ENCODE data around the gene TMEM81. TPM values are rescaled to one million over a fixed set of nuclear protein-coding genes. Genes with fewer than 3 reads are reported as not detected.

TMEM81 gene
- polyA plus RNA-seq, 1 donor (not counting 4 experiments of a cell fraction or from before 2014, with no cell fraction given), result 1.4 TPM

- no peaks in the 10 kb centered on the region for H3K79me2 ChIP-seq (ENCODE audit: control insufficient read depth, insufficient read depth, low read length)
- peaks cover 26 to 41% of the 10 kb centered on the region in 2 experiments for H3K36me3 ChIP-seq (ENCODE audit: control insufficient read depth in 2 of 2, extremely low read depth in 1 of 2, insufficient read depth in 2 of 2, low read length in 2 of 2)
- no peaks in the 10 kb centered on the region for H3K9me1 ChIP-seq (ENCODE audit: control insufficient read depth, extremely low read depth, insufficient read depth, low read length)
- H3K4me3 ChIP-seq (ENCODE audit: control insufficient read depth in 2 of 3, extremely low read depth in 1 of 3, insufficient read depth in 2 of 3, low read depth in 1 of 3, low read length in 3 of 3), result no peak overlapping the region
- FAIRE-seq (no peak), DNase-seq (ENCODE audit: low read depth, low spot score) (no peak)
- H3K9me3 ChIP-seq (ENCODE audit: control insufficient read depth, low read depth, low read length), result no peaks in the 10 kb centered on the region
- H3K27me3 ChIP-seq (ENCODE audit: control insufficient read depth, extremely low read depth, insufficient read depth, low read length), result no peaks in the 10 kb centered on the region
- no peaks in the 10 kb centered on the region for H4K20me1 ChIP-seq (ENCODE audit: control insufficient read depth, extremely low read depth, insufficient read depth, low read length)
- TF ChIP-seq CTCF (optimal IDR thresholded peaks at IDR 0.05 in 1 of 3, IDR thresholded peaks at IDR 0.05 in 1 of 3, conservative IDR thresholded peaks at IDR 0.05 in 1 of 3; ENCODE audit: extremely low read depth in 1 of 3, insufficient read depth in 2 of 3, low read length in 3 of 3) (no peak), EZH2 (IDR thresholded peaks at IDR 0.05; ENCODE audit: low read length) (no peak)
- no peak overlapping the region for H3K4me2 ChIP-seq (ENCODE audit: control insufficient read depth, extremely low read depth, insufficient read depth, low read depth, low read length)
- dilution Hi-C loops (cut with MboI; ENCODE audit: extremely low pct_ligation_motif_present, low sequenced_read_pairs), result no loop called here
- H3K9ac ChIP-seq (ENCODE audit: control insufficient read depth, extremely low read depth, insufficient read depth, low read length), result no peak overlapping the region
- no peak overlapping the region for H3K27ac ChIP-seq (ENCODE audit: control insufficient read depth, insufficient read depth, low read length)
- H2AFZ ChIP-seq (ENCODE audit: control insufficient read depth, low read length), result no peak overlapping the region
- H3K4me1 ChIP-seq (ENCODE audit: control insufficient read depth, extremely low read depth, insufficient read depth, low read length), result no peaks in the 10 kb centered on the region
These were observed 11.2 kb upstream of the TMEM81 start for GRCh38 chr1:205095422-205095821.

- H3K9ac ChIP-seq (ENCODE audit: control insufficient read depth, extremely low read depth, insufficient read depth, low read length), result no peak overlapping the region
- DNase-seq (ENCODE audit: low read depth, low spot score) (no peak), FAIRE-seq (no peak)
- no peaks in the 10 kb centered on the region for H4K20me1 ChIP-seq (ENCODE audit: control insufficient read depth, extremely low read depth, insufficient read depth, low read length)
- H3K36me3 ChIP-seq (ENCODE audit: control insufficient read depth in 2 of 2, extremely low read depth in 1 of 2, insufficient read depth in 2 of 2, low read length in 2 of 2), result peaks cover 18% of the 10 kb centered on the region in 2 experiments
- no peaks in the 10 kb centered on the region for H3K4me1 ChIP-seq (ENCODE audit: control insufficient read depth, extremely low read depth, insufficient read depth, low read length)
- H3K27me3 ChIP-seq (ENCODE audit: control insufficient read depth, extremely low read depth, insufficient read depth, low read length), result no peaks in the 10 kb centered on the region
- H3K4me3 ChIP-seq (ENCODE audit: control insufficient read depth in 2 of 3, extremely low read depth in 1 of 3, insufficient read depth in 2 of 3, low read depth in 1 of 3, low read length in 3 of 3), result no peak overlapping the region
- no peak overlapping the region for H3K27ac ChIP-seq (ENCODE audit: control insufficient read depth, insufficient read depth, low read length)
- no peak overlapping the region for H2AFZ ChIP-seq (ENCODE audit: control insufficient read depth, low read length)
- dilution Hi-C loops (cut with MboI; ENCODE audit: extremely low pct_ligation_motif_present, low sequenced_read_pairs), result no loop called here
- no peak overlapping the region for H3K4me2 ChIP-seq (ENCODE audit: control insufficient read depth, extremely low read depth, insufficient read depth, low read depth, low read length)
- H3K9me1 ChIP-seq (ENCODE audit: control insufficient read depth, extremely low read depth, insufficient read depth, low read length), result no peaks in the 10 kb centered on the region
- TF ChIP-seq CTCF (optimal IDR thresholded peaks at IDR 0.05 in 1 of 3, IDR thresholded peaks at IDR 0.05 in 1 of 3, conservative IDR thresholded peaks at IDR 0.05 in 1 of 3; ENCODE audit: extremely low read depth in 1 of 3, insufficient read depth in 2 of 3, low read length in 3 of 3), result no peak
- no peak for TF ChIP-seq EZH2 (IDR thresholded peaks at IDR 0.05; ENCODE audit: low read length)
- no peaks in the 10 kb centered on the region for H3K9me3 ChIP-seq (ENCODE audit: control insufficient read depth, low read depth, low read length)
- H3K79me2 ChIP-seq (ENCODE audit: control insufficient read depth, insufficient read depth, low read length), result no peaks in the 10 kb centered on the region
These were observed 6.9 kb upstream of the TMEM81 start for GRCh38 chr1:205091043-205091740.

Measured in keratinocyte (primary cell).